ENCODE measurements around the gene RFTN1. TPM values are rescaled to one million over a fixed set of nuclear protein-coding genes. Genes with fewer than 3 reads are reported as not detected.

The RFTN1 gene
- total and polyA plus RNA-seq, 2 donors (not counting 1 experiment from before 2014, with no cell fraction given) = 35.1 to 35.5 TPM

GRCh38 chr3:16417945-16418739, 95.4 kb downstream of the RFTN1 start:
- Histone ChIP-seq H3K4me1 (ENCODE audit: control insufficient read depth, extremely low read depth, insufficient read depth, low read length) (peaks cover 3% of the 10 kb centered on the region), H3K4me3 (replicated peaks in 1 of 4; ENCODE audit: control extremely low read depth in 1 of 4, insufficient read depth in 1 of 4, low read depth in 3 of 4, low read length in 4 of 4) (no peak overlapping the region), H3K9ac (ENCODE audit: insufficient read depth, low read length) (no peak overlapping the region), H3K27ac (ENCODE audit: insufficient read depth, low read length) (no peak overlapping the region), H2AFZ (ENCODE audit: low read length) (no peak overlapping the region), H3K27me3 (ENCODE audit: control insufficient read depth, insufficient read depth, low read length) (no peaks in the 10 kb centered on the region), H3K36me3 (ENCODE audit: control insufficient read depth, insufficient read depth, low read length) (no peaks in the 10 kb centered on the region), H3K9me3 (ENCODE audit: control insufficient read depth, insufficient read depth, low read depth, low read length) (no peaks in the 10 kb centered on the region), H4K20me1 (ENCODE audit: control insufficient read depth, extremely low read depth, insufficient read depth, low read length) (no peaks in the 10 kb centered on the region), H3K79me2 (ENCODE audit: control insufficient read depth, insufficient read depth, low read length) (no peaks in the 10 kb centered on the region), H3K4me2 (ENCODE audit: extremely low read depth, insufficient read depth, low read length) (no peak overlapping the region)
- DNase-seq (ENCODE audit: low read depth in 2 of 2) = no peak
- no peak for TF ChIP-seq EZH2 (IDR thresholded peaks at IDR 0.05; ENCODE audit: low read length, missing control alignments)
- TF ChIP-seq, protein P1, sequence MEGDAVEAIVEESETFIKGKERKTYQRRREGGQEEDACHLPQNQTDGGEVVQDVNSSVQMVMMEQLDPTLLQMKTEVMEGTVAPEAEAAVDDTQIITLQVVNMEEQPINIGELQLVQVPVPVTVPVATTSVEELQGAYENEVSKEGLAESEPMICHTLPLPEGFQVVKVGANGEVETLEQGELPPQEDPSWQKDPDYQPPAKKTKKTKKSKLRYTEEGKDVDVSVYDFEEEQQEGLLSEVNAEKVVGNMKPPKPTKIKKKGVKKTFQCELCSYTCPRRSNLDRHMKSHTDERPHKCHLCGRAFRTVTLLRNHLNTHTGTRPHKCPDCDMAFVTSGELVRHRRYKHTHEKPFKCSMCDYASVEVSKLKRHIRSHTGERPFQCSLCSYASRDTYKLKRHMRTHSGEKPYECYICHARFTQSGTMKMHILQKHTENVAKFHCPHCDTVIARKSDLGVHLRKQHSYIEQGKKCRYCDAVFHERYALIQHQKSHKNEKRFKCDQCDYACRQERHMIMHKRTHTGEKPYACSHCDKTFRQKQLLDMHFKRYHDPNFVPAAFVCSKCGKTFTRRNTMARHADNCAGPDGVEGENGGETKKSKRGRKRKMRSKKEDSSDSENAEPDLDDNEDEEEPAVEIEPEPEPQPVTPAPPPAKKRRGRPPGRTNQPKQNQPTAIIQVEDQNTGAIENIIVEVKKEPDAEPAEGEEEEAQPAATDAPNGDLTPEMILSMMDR (conservative IDR thresholded peaks at IDR 0.05 in 1 of 2, IDR thresholded peaks at IDR 0.05 in 1 of 2; ENCODE audit: low read depth in 1 of 2, low read length in 2 of 2) = no peak

DNA sequence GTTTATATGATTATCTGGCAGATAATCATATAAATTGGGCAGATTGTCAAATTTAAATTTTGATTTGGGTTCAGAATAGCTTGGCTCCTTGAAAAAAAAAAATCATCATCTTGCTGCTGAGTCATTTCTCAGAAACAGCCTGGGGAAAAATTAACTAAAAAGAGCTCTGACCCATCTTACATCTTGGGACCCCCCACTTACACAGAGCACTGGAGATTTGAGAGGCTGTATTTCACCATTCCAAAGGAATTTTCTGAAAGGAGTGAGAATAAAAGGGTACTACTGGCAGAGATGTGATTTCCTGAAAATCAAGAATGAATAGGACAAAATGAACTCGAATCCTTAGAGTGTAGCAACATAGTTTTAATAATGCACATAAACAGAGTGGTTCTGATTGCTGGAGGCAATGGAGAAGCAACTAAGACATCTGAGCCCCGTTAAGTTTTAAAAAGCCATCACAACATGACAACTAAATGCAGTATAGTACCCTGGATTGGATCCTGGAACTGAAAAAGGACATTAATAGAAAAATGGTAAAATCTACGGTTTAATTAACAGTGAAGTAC, 97.5 kb downstream of the RFTN1 start:
- H3K27me3 ChIP-seq (ENCODE audit: control insufficient read depth, insufficient read depth, low read length) = no peaks in the 10 kb centered on the region
- H4K20me1 ChIP-seq (ENCODE audit: control insufficient read depth, extremely low read depth, insufficient read depth, low read length) = no peaks in the 10 kb centered on the region
- no peak for DNase-seq (ENCODE audit: low read depth in 2 of 2)

DNA sequence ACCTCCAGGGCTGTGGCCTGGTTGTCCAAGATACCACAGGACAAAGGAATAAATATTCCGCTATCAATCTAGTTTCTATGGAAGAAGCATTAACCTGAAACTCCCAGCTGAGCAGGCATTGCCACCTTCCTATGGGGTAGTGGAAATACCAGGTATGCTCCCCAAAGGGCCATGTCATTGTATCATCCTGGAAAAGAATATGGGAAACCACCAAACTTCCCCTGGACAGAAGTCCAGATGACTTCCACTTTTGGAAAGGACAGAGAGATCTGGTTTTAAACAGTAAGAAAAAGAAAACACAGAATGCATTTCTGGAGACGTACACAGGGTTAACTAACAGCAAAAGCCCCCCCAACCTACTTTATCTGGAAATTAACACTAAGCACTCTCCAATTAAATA, 100.2 kb downstream of the RFTN1 start:
- no peak for DNase-seq (ENCODE audit: low read depth in 2 of 2)
- no peaks in the 10 kb centered on the region for H3K36me3 ChIP-seq (ENCODE audit: control insufficient read depth, insufficient read depth, low read length)
- H2AFZ ChIP-seq (ENCODE audit: low read length) = no peak overlapping the region
- H3K27ac ChIP-seq (ENCODE audit: insufficient read depth, low read length) = no peak overlapping the region
- no peaks in the 10 kb centered on the region for H3K4me1 ChIP-seq (ENCODE audit: control insufficient read depth, extremely low read depth, insufficient read depth, low read length)
- no peaks in the 10 kb centered on the region for H4K20me1 ChIP-seq (ENCODE audit: control insufficient read depth, extremely low read depth, insufficient read depth, low read length)
- no peak overlapping the region for H3K4me2 ChIP-seq (ENCODE audit: extremely low read depth, insufficient read depth, low read length)
- H3K4me3 ChIP-seq (replicated peaks in 1 of 4; ENCODE audit: control extremely low read depth in 1 of 4, insufficient read depth in 1 of 4, low read depth in 3 of 4, low read length in 4 of 4) = no peak overlapping the region
- TF ChIP-seq, protein P1 (conservative IDR thresholded peaks at IDR 0.05 in 1 of 2, IDR thresholded peaks at IDR 0.05 in 1 of 2; ENCODE audit: low read depth in 1 of 2, low read length in 2 of 2) = no peak
- TF ChIP-seq EZH2 (IDR thresholded peaks at IDR 0.05; ENCODE audit: low read length, missing control alignments) = no peak
- no peaks in the 10 kb centered on the region for H3K27me3 ChIP-seq (ENCODE audit: control insufficient read depth, insufficient read depth, low read length)
- no peaks in the 10 kb centered on the region for H3K9me3 ChIP-seq (ENCODE audit: control insufficient read depth, insufficient read depth, low read depth, low read length)
- no peak overlapping the region for H3K9ac ChIP-seq (ENCODE audit: insufficient read depth, low read length)
- H3K79me2 ChIP-seq (ENCODE audit: control insufficient read depth, insufficient read depth, low read length) = no peaks in the 10 kb centered on the region

More for the DNA sequence above, 97.5 kb downstream of the RFTN1 start:
- H3K4me2 ChIP-seq (ENCODE audit: extremely low read depth, insufficient read depth, low read length) = no peak overlapping the region
- no peak overlapping the region for H3K27ac ChIP-seq (ENCODE audit: insufficient read depth, low read length)
- no peaks in the 10 kb centered on the region for H3K36me3 ChIP-seq (ENCODE audit: control insufficient read depth, insufficient read depth, low read length)
- no peak overlapping the region for H2AFZ ChIP-seq (ENCODE audit: low read length)
- no peaks in the 10 kb centered on the region for H3K79me2 ChIP-seq (ENCODE audit: control insufficient read depth, insufficient read depth, low read length)
- H3K9ac ChIP-seq (ENCODE audit: insufficient read depth, low read length) = no peak overlapping the region
- no peaks in the 10 kb centered on the region for H3K9me3 ChIP-seq (ENCODE audit: control insufficient read depth, insufficient read depth, low read depth, low read length)
- TF ChIP-seq, protein P1 (conservative IDR thresholded peaks at IDR 0.05 in 1 of 2, IDR thresholded peaks at IDR 0.05 in 1 of 2; ENCODE audit: low read depth in 1 of 2, low read length in 2 of 2) = no peak
- TF ChIP-seq EZH2 (IDR thresholded peaks at IDR 0.05; ENCODE audit: low read length, missing control alignments) = no peak
- H3K4me3 ChIP-seq (replicated peaks in 1 of 4; ENCODE audit: control extremely low read depth in 1 of 4, insufficient read depth in 1 of 4, low read depth in 3 of 4, low read length in 4 of 4) = no peak overlapping the region
- H3K4me1 ChIP-seq (ENCODE audit: control insufficient read depth, extremely low read depth, insufficient read depth, low read length) = peaks cover 3% of the 10 kb centered on the region
